Measurements from ENCODE around the gene CAMSAP2.

The CAMSAP2 gene

DNA sequence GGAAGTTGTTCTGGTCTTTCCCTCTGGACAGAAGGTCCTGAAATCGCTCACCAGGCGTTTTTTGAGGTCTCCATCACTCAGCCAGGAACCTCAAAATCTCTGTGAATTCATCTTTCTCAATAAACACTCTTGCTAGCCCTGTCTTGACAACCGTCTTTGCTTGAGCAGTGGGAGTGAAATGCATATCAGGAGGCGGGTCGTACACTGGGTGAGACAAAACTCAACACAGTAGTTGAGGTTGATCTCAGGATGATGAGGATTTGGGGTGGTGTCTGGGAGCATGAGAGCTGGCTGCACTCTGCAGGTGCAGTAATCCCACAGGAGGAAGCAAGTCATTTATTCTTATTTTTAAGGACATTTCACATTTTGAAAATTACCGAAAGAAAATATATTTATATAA is 136.0 kb downstream of the CAMSAP2 start:
- H3K27me3 ChIP-seq (ENCODE audit: control insufficient read depth, insufficient read depth, low read length, poor library complexity, severe bottlenecking): peaks cover 37% of the 10 kb centered on the region
- peaks cover 6% of the 10 kb centered on the region for H3K4me1 ChIP-seq (ENCODE audit: control insufficient read depth, insufficient read depth, low read length)
- H3K27ac ChIP-seq (ENCODE audit: insufficient read depth, low read depth, low read length, poor library complexity, severe bottlenecking): no peak overlapping the region
- WGBS, 2 experiments: 86 to 94% methylated on average over 5 to 6 of the region's 6 CpGs
- no peak overlapping the region for H3K4me3 ChIP-seq (ENCODE audit: insufficient read depth, low read depth, low read length)
- no peaks in the 10 kb centered on the region for H3K36me3 ChIP-seq (ENCODE audit: control insufficient read depth, insufficient read depth, low read length)
- H3K9me3 ChIP-seq (ENCODE audit: control insufficient read depth, low read length): no peaks in the 10 kb centered on the region

- no peaks in the 10 kb centered on the region for H3K36me3 ChIP-seq (ENCODE audit: control insufficient read depth, insufficient read depth, low read length)
- no peak overlapping the region for H3K27ac ChIP-seq (ENCODE audit: insufficient read depth, low read depth, low read length, poor library complexity, severe bottlenecking)
- no peak overlapping the region for H3K4me3 ChIP-seq (ENCODE audit: insufficient read depth, low read depth, low read length)
- H3K27me3 ChIP-seq (ENCODE audit: control insufficient read depth, insufficient read depth, low read length, poor library complexity, severe bottlenecking): peaks cover 37% of the 10 kb centered on the region
- H3K9me3 ChIP-seq (ENCODE audit: control insufficient read depth, low read length): no peaks in the 10 kb centered on the region
- peaks cover 6% of the 10 kb centered on the region for H3K4me1 ChIP-seq (ENCODE audit: control insufficient read depth, insufficient read depth, low read length)
- 86 to 87% methylated on average over 5 of the region's 5 CpGs for WGBS, 2 experiments
Measured at GRCh38 chr1:200875416-200875815, 136.7 kb downstream of the CAMSAP2 start.

DNA sequence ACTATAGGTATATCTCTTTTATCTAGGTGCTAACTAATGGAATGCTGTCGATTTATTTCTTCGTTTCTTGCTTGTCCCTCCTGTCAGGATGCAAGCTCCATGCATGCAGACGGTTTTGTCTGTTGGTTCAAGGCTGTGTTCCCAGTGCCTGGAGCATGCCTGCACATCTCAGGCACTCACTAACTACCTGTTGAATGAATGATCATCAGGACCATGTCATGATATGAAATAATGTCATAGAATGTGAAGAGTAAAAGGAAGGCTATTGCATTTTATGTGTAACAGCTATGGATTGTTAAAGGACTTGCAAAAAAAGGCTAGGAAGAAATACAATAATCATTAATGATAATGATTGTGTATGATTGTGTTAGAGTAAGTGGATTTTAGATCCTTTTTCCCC is 138.3 kb downstream of the CAMSAP2 start:
- no peak overlapping the region for H3K27ac ChIP-seq (ENCODE audit: insufficient read depth, low read depth, low read length, poor library complexity, severe bottlenecking)
- no peaks in the 10 kb centered on the region for H3K36me3 ChIP-seq (ENCODE audit: control insufficient read depth, insufficient read depth, low read length)
- H3K4me3 ChIP-seq (ENCODE audit: insufficient read depth, low read depth, low read length): no peak overlapping the region
- H3K9me3 ChIP-seq (ENCODE audit: control insufficient read depth, low read length): no peaks in the 10 kb centered on the region
- H3K27me3 ChIP-seq (ENCODE audit: control insufficient read depth, insufficient read depth, low read length, poor library complexity, severe bottlenecking): peaks cover 28% of the 10 kb centered on the region
- peaks cover 6% of the 10 kb centered on the region for H3K4me1 ChIP-seq (ENCODE audit: control insufficient read depth, insufficient read depth, low read length)
- 91 to 92% methylated on average over 3 of the region's 3 CpGs for WGBS, 2 experiments

DNA sequence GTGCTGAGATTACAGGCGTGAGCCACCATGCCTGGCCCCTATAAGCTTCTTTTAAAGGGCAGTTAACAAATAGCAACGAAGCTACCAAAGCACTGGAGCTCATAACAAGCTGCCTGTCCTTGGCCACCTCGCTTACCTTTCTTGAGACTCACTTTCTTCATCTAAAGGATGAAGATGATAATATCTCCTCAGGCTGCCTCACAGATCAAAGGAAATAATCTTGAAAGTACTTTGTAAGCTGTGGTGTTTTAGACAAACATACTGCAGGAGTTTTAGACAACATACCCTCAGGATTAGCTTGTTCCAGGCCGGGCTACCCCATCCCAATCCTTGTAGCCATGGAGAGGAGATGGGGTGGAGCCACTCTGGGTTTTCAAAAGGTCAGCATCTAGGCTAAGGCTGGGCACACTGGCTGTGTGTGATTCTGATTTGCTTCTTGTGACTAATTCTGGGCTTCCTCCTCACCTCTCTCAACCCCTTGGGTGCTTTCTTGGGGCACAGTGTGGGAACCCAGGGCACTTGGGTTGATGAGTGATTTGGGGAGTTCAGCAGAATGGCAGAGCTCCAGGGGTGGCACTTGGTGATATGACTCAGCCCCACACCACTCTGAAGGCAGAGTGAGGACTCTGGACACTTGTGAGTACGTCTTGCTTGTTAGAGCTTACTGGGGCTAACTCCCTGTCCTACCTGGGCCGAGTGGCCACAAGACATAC is 139.3 kb downstream of the CAMSAP2 start:
- Histone ChIP-seq H3K4me3 (ENCODE audit: insufficient read depth, low read depth, low read length) (no peak overlapping the region), H3K27ac (ENCODE audit: insufficient read depth, low read depth, low read length, poor library complexity, severe bottlenecking) (no peak overlapping the region), H3K36me3 (ENCODE audit: control insufficient read depth, insufficient read depth, low read length) (no peaks in the 10 kb centered on the region), H3K9me3 (ENCODE audit: control insufficient read depth, low read length) (no peaks in the 10 kb centered on the region), H3K27me3 (ENCODE audit: control insufficient read depth, insufficient read depth, low read length, poor library complexity, severe bottlenecking) (peaks cover 18% of the 10 kb centered on the region), H3K4me1 (ENCODE audit: control insufficient read depth, insufficient read depth, low read length) (peaks cover 6% of the 10 kb centered on the region)
- WGBS, 2 experiments: 85 to 97% methylated on average over 5 to 6 of the region's 6 CpGs

DNA sequence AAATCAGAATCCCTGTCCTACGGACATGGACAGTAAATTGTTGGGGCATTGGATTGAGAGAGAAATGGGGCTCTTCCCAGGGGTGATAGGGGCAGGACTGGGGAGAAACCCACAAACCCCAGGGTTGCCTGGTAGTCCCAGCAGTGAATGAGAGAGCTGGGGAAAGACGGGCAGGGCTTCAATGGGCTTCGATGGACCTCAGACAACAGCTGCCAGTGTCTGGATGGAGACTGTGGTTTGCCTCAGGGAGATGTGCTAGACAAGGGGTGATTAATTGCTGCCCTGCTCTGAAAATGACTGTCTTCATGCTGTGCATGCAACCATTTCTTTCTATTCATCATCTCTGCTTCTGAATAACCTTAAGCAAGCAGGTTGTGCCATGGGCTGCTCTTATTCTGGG is 141.5 kb downstream of the CAMSAP2 start:
- Histone ChIP-seq H3K4me3 (ENCODE audit: insufficient read depth, low read depth, low read length) (no peak overlapping the region), H3K4me1 (ENCODE audit: control insufficient read depth, insufficient read depth, low read length) (peaks cover 6% of the 10 kb centered on the region), H3K27me3 (ENCODE audit: control insufficient read depth, insufficient read depth, low read length, poor library complexity, severe bottlenecking) (no peaks in the 10 kb centered on the region), H3K27ac (ENCODE audit: insufficient read depth, low read depth, low read length, poor library complexity, severe bottlenecking) (no peak overlapping the region), H3K36me3 (ENCODE audit: control insufficient read depth, insufficient read depth, low read length) (no peaks in the 10 kb centered on the region), H3K9me3 (ENCODE audit: control insufficient read depth, low read length) (no peaks in the 10 kb centered on the region)
- 71 to 77% methylated on average over 3 of the region's 3 CpGs for WGBS, 2 experiments

- H3K4me3 ChIP-seq (ENCODE audit: insufficient read depth, low read depth, low read length): no peak overlapping the region
- H3K27ac ChIP-seq (ENCODE audit: insufficient read depth, low read depth, low read length, poor library complexity, severe bottlenecking): no peak overlapping the region
- no peaks in the 10 kb centered on the region for H3K27me3 ChIP-seq (ENCODE audit: control insufficient read depth, insufficient read depth, low read length, poor library complexity, severe bottlenecking)
- H3K9me3 ChIP-seq (ENCODE audit: control insufficient read depth, low read length): no peaks in the 10 kb centered on the region
- 82 to 95% methylated on average over 3 of the region's 3 CpGs for WGBS, 2 experiments
- peaks cover 11% of the 10 kb centered on the region for H3K4me1 ChIP-seq (ENCODE audit: control insufficient read depth, insufficient read depth, low read length)
- no peaks in the 10 kb centered on the region for H3K36me3 ChIP-seq (ENCODE audit: control insufficient read depth, insufficient read depth, low read length)
Measured at GRCh38 chr1:200883118-200883517, 144.4 kb downstream of the CAMSAP2 start.

DNA sequence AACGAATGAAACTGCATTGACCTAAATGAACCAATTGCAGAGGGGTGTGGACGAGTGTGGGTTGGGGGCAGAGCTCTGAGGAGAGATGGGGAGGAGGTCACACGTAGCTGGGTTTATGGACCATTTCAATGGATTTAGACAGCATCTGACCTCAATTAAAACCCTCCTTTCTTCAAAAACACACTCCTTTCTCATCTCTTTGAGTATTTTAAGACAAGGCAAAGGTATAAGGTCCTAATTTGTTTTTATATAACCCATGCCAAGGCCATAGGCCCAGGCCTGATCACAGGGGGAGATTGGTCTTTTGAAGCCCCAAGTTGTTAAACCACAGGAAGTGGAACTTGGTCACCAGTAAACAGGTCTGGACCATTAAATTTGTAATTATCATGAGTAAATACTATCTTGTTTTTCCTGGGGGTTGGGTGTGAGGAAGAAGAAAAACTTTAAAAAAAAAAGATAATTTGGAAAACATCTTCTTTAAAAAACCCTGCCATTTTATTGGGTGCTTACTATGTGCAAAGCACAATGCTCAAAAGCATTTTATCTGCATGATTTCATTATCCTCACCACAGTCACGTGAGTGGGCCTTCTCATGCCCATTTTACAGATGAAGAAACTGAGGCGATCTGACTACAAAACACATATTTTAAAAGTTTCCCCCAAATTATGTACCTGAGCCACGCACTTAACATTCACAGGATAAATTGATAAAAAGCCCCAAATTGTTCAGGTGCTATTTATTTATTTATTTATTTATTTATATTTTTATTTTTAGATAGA is 147.1 kb downstream of the CAMSAP2 start:
- Histone ChIP-seq H3K9me3 (ENCODE audit: control insufficient read depth, low read length) (no peaks in the 10 kb centered on the region), H3K27me3 (ENCODE audit: control insufficient read depth, insufficient read depth, low read length, poor library complexity, severe bottlenecking) (no peaks in the 10 kb centered on the region), H3K4me3 (ENCODE audit: insufficient read depth, low read depth, low read length) (no peak overlapping the region), H3K36me3 (ENCODE audit: control insufficient read depth, insufficient read depth, low read length) (no peaks in the 10 kb centered on the region), H3K4me1 (ENCODE audit: control insufficient read depth, insufficient read depth, low read length) (peaks cover 18% of the 10 kb centered on the region), H3K27ac (ENCODE audit: insufficient read depth, low read depth, low read length, poor library complexity, severe bottlenecking) (no peak overlapping the region)
- 89 to 92% methylated on average over 6 of the region's 6 CpGs for WGBS, 2 experiments

DNA sequence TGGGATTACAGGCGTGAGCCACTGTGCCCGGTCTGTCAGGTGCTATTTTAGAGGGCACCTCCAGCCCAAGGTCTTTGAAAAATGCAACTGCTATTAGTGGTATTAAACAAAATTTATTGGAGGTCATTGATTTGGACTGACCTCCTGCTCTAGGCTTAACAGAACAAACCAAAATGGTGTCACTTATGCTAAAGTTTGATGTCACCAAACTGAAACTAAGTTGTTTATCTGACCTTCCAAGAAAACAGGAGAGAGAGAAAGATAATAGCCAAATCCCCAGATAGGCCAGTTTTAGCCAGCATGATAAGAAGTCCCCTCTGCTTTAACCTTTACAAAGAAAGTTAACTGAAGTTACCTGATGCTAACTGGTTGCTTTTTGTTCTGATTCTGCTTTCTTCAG is 147.9 kb downstream of the CAMSAP2 start:
- Histone ChIP-seq H3K27ac (ENCODE audit: insufficient read depth, low read depth, low read length, poor library complexity, severe bottlenecking) (no peak overlapping the region), H3K4me1 (ENCODE audit: control insufficient read depth, insufficient read depth, low read length) (peaks cover 18% of the 10 kb centered on the region), H3K9me3 (ENCODE audit: control insufficient read depth, low read length) (no peaks in the 10 kb centered on the region), H3K27me3 (ENCODE audit: control insufficient read depth, insufficient read depth, low read length, poor library complexity, severe bottlenecking) (no peaks in the 10 kb centered on the region), H3K36me3 (ENCODE audit: control insufficient read depth, insufficient read depth, low read length) (no peaks in the 10 kb centered on the region), H3K4me3 (ENCODE audit: insufficient read depth, low read depth, low read length) (no peak overlapping the region)
- WGBS, 2 experiments: 86 to 87% methylated on average over 2 of the region's 2 CpGs

GRCh38 chr1:200887036-200887435 is 148.3 kb downstream of the CAMSAP2 start:
- Histone ChIP-seq H3K4me3 (ENCODE audit: insufficient read depth, low read depth, low read length) (no peak overlapping the region), H3K9me3 (ENCODE audit: control insufficient read depth, low read length) (no peaks in the 10 kb centered on the region), H3K27me3 (ENCODE audit: control insufficient read depth, insufficient read depth, low read length, poor library complexity, severe bottlenecking) (no peaks in the 10 kb centered on the region), H3K36me3 (ENCODE audit: control insufficient read depth, insufficient read depth, low read length) (no peaks in the 10 kb centered on the region), H3K4me1 (ENCODE audit: control insufficient read depth, insufficient read depth, low read length) (peaks cover 18% of the 10 kb centered on the region), H3K27ac (ENCODE audit: insufficient read depth, low read depth, low read length, poor library complexity, severe bottlenecking) (no peak overlapping the region)
- 61 to 72% methylated on average over 11 of the region's 11 CpGs for WGBS, 2 experiments

GRCh38 chr1:200887772-200888348 is 149.2 kb downstream of the CAMSAP2 start:
- Histone ChIP-seq H3K4me1 (ENCODE audit: control insufficient read depth, insufficient read depth, low read length) (peaks cover 25% of the 10 kb centered on the region), H3K27me3 (ENCODE audit: control insufficient read depth, insufficient read depth, low read length, poor library complexity, severe bottlenecking) (no peaks in the 10 kb centered on the region), H3K27ac (ENCODE audit: insufficient read depth, low read depth, low read length, poor library complexity, severe bottlenecking) (no peak overlapping the region), H3K36me3 (ENCODE audit: control insufficient read depth, insufficient read depth, low read length) (no peaks in the 10 kb centered on the region), H3K9me3 (ENCODE audit: control insufficient read depth, low read length) (no peaks in the 10 kb centered on the region), H3K4me3 (ENCODE audit: insufficient read depth, low read depth, low read length) (no peak overlapping the region)
- 64 to 68% methylated on average over 9 of the region's 9 CpGs for WGBS, 2 experiments
